K562 (cell line): ENCODE results near the gene LRRTM3. TPM values are rescaled to one million over a fixed set of nuclear protein-coding genes. Genes with fewer than 3 reads are reported as not detected.

ENCODE experiments used
- ATAC-seq: fragments of 200-7000 bp; cut with Tn5 transposase; 3 replicates; pipeline ENCODE4 v1.9.1; 2020; ENCODE audit warnings: moderate library complexity
- BruUV-seq: library from RNA; stranded (reverse); fragments of 400-500 nt; replicated peaks from 2 replicates; lab custom pipeline; 2021; lab: Mats Ljungman, UMichigan
- CTCF ChIA-PET: fragments of 300-600 bp; formaldehyde crosslinking; extraction: SDS; loops from one replicate; lab custom pipeline; 2021; ENCODE audit warnings: low intra/inter-chr PET ratio; lab: Yijun Ruan, JAX
- POLR2A ChIA-PET: fragments of 300-600, 350-650 bp; sonication (Branson Sonifier 250); formaldehyde crosslinking; extraction: SDS; loops from one replicate; lab custom pipeline; 2021; ENCODE audit warnings: antibody characterized with exemption, inconsistent platforms; lab: Yijun Ruan, JAX
- DNase-seq, 4 experiments: peaks; one replicate each; pipeline versions ENCODE4 v3.0.0 to v3.0.0-alpha.2; 2011 to 2018; ENCODE audit warnings: low spot score in 3 of 4, mixed read lengths in 3 of 4; ENCODE audit errors: extremely low read depth in 1 of 4
- FAIRE-seq: peaks from 2 replicates; lab custom pipeline; 2011; peaks lifted over from hg19 to GRCh38; lab: Jason Lieb, UNC
- H2AFZ ChIP-seq: 2 replicates; pipeline ENCODE4 v1.6.0; 2011; ENCODE audit warnings: low read depth, low read length, control low read depth, inconsistent platforms
- H3K27ac ChIP-seq: fragments of 200-600 bp; 3 replicates; pipeline ENCODE4 v1.8.0; 2011; ENCODE audit warnings: low read depth, mild to moderate bottlenecking, control low read depth, inconsistent platforms, low read length, moderate library complexity, mixed read lengths; ENCODE audit errors: extremely low read depth
- H3K27me3 ChIP-seq, 2 experiments: fragments of 300-600 bp in 1 of 2; 2 replicates in 1 of 2; 3 replicates in 1 of 2; pipeline versions ENCODE4 v1.6.0 to v1.8.0; 2011; ENCODE audit warnings: inconsistent platforms in 2 of 2, low read length in 2 of 2, mild to moderate bottlenecking in 1 of 2, mixed read lengths in 1 of 2, moderate library complexity in 1 of 2; ENCODE audit not compliant: control insufficient read depth in 2 of 2, insufficient read depth in 2 of 2
- H3K36me3 ChIP-seq: fragments of 300-600 bp; 3 replicates; pipeline ENCODE4 v1.8.0; 2011; ENCODE audit warnings: mild to moderate bottlenecking, low read length, inconsistent platforms; ENCODE audit not compliant: control insufficient read depth, insufficient read depth
- H3K4me1 ChIP-seq, 2 experiments: fragments of 200-600 bp in 1 of 2; replicated peaks in 1 of 2; 2 replicates in 1 of 2; 3 replicates in 1 of 2; pipeline versions ENCODE4 v1.5.1 to v1.8.0; 2011; ENCODE audit warnings: inconsistent platforms in 2 of 2, low read length in 2 of 2, mild to moderate bottlenecking in 1 of 2, mixed read lengths in 1 of 2, moderate library complexity in 1 of 2; ENCODE audit not compliant: control insufficient read depth in 2 of 2, insufficient read depth in 2 of 2
- H3K4me2 ChIP-seq: 2 replicates; pipeline ENCODE4 v1.6.1; 2011; ENCODE audit warnings: low read length, control low read depth, inconsistent platforms, mixed read lengths; ENCODE audit not compliant: insufficient read depth
- H3K4me3 ChIP-seq: fragments of 200-600 bp; sonication (generic), shearing (Covaris generic); 2 replicates; pipeline ENCODE4 v1.5.1; 2016; ENCODE audit warnings: control low read depth, inconsistent platforms
- H3K79me2 ChIP-seq: fragments of 200-600 bp; 3 replicates; pipeline ENCODE4 v1.8.0; 2011; ENCODE audit warnings: low read length, inconsistent platforms; ENCODE audit not compliant: control insufficient read depth, insufficient read depth
- H3K9ac ChIP-seq, 2 experiments: 2 replicates each; pipeline versions ENCODE4 v1.6.0 to v1.6.1; 2011; ENCODE audit warnings: low read depth in 2 of 2, low read length in 2 of 2, control low read depth in 1 of 2, inconsistent platforms in 1 of 2, mild to moderate bottlenecking in 1 of 2, mixed read lengths in 1 of 2; ENCODE audit not compliant: insufficient read depth in 1 of 2
- H3K9me1 ChIP-seq: one replicate; pipeline ENCODE4 v1.6.0; 2011; ENCODE audit warnings: inconsistent platforms, mild to moderate bottlenecking, low read length, moderate library complexity; ENCODE audit not compliant: control insufficient read depth, insufficient read depth
- H3K9me3 ChIP-seq: replicated peaks from 2 replicates; pipeline ENCODE4 v1.5.1; 2011; ENCODE audit warnings: low read depth, low read length, inconsistent platforms; ENCODE audit not compliant: control insufficient read depth, insufficient read depth
- H4K20me1 ChIP-seq: replicated peaks from 2 replicates; pipeline ENCODE4 v1.6.1; 2011; ENCODE audit warnings: low read length, inconsistent platforms, mixed read lengths; ENCODE audit not compliant: control insufficient read depth, insufficient read depth
- CAMTA2 ChIP-seq: fragments of 250-450 bp; sonication (Bioruptor Pico); conservative IDR thresholded peaks from 2 replicates; pipeline ENCODE4 v1.5.1; 2022
- DDX20 ChIP-seq: fragments of 450-650 bp; IDR thresholded peaks from 2 replicates; pipeline ENCODE4 v1.6.1; 2016; ENCODE audit warnings: missing genetic modification characterization, low read depth, mild to moderate bottlenecking, missing compliant biosample characterization, moderate library complexity
- HCFC1 ChIP-seq: IDR thresholded peaks from 2 replicates; pipeline ENCODE4 v1.6.1; 2012; ENCODE audit warnings: low read depth, low read length, improper control_type of control experiment
- MGA ChIP-seq: fragments of 450-650 bp; IDR thresholded peaks from 2 replicates; pipeline ENCODE4 v1.6.1; 2016; ENCODE audit warnings: mild to moderate bottlenecking, moderate library complexity
- NELFE ChIP-seq: IDR thresholded peaks from 2 replicates; pipeline ENCODE4 v1.6.1; 2011; ENCODE audit warnings: mild to moderate bottlenecking; ENCODE audit not compliant: insufficient read depth, insufficient read length
- SIN3A ChIP-seq, 2 experiments: fragments of 150-350 bp in 1 of 2; IDR thresholded peaks; 2 replicates each; pipeline ENCODE4 v1.6.1; 2011 to 2016; ENCODE audit warnings: borderline replicate concordance in 2 of 2, low read depth in 2 of 2, low read length in 2 of 2, mild to moderate bottlenecking in 2 of 2, moderate library complexity in 2 of 2; ENCODE audit not compliant: control insufficient read depth in 1 of 2
- SRSF3 ChIP-seq: fragments of 200-400 bp; formaldehyde crosslinking; IDR thresholded peaks from 2 replicates; pipeline ENCODE4 v1.6.1; 2016; ENCODE audit warnings: mild to moderate bottlenecking, low read length, moderate library complexity; ENCODE audit not compliant: insufficient read depth
- TEAD2 ChIP-seq: fragments of 450-650 bp; IDR thresholded peaks from 2 replicates; pipeline ENCODE4 v1.6.1; 2016; ENCODE audit warnings: missing genetic modification characterization, control low read depth, missing compliant biosample characterization
- TGIF2 ChIP-seq: sonication (generic); formaldehyde crosslinking; IDR thresholded peaks from 2 replicates; pipeline ENCODE4 v1.8.1; 2022; ENCODE audit warnings: mild to moderate bottlenecking, missing genetic modification reagents, moderate library complexity
- ZNF347 ChIP-seq: fragments of 450-650 bp; formaldehyde crosslinking; IDR thresholded peaks from 2 replicates; pipeline ENCODE4 v1.4.0; 2020; ENCODE audit warnings: low read depth, mild to moderate bottlenecking, moderate library complexity
- WGBS: fragments of 100-300 bp; shearing (Covaris generic); methylation state at CpG from one replicate; pipeline ENCODE4 v1.1.6; 2016; ENCODE audit warnings: low coverage, mixed read lengths; ENCODE audit not compliant: insufficient coverage; ENCODE audit errors: missing lambda C conversion rate; 5-methylcytosine and 5-hydroxymethylcytosine counted together
- in situ Hi-C: fragments of 300-500 bp; cut with MboI; formaldehyde crosslinking; loops from 4 replicates; pipeline ENCODE4 v1.15.0; 2018; ENCODE audit warnings: inconsistent platforms, mixed read lengths
- intact Hi-C: fragments of 100-400 bp; cut with micrococcal nuclease; formaldehyde crosslinking; loops from 2 replicates; pipeline ENCODE4 v1.14.2; 2022
- polyA plus RNA-seq, 8 experiments: library from polyadenylated mRNA; depleted of rRNA in 4 of 8; stranded (reverse) in 5 of 8; unstranded in 3 of 8; fragments of >200 nt; fragmentation: Nextera tagmentation in 2 of 8; fragmentation: Illumina TruSeq in 1 of 8; extraction: Ambion mirVana in 2 of 8; extraction: Trizol in 1 of 8; gene quantifications; 2 replicates each; pipeline versions ENCODE4 v1.2.1 to v1.2.3, GENCODE V29; 2011 to 2014; ENCODE audit warnings: inconsistent platforms in 1 of 8, missing spikeins in 1 of 8
- total RNA-seq, 7 experiments: library from RNA; depleted of rRNA in 6 of 7; stranded (reverse); fragments of >200 nt in 6 of 7; fragmentation: Illumina TruSeq in 2 of 7; extraction: Trizol in 2 of 7; gene quantifications; 2 replicates each; pipeline versions ENCODE4 v1.2.1 to v1.2.3, GENCODE V29; 2011 to 2021; ENCODE audit warnings: low replicate concordance in 1 of 7

LRRTM3 gene
- total and polyA plus RNA-seq, 9 of the 15 experiments (the other 6 are each of a cell fraction or from before 2014, with no cell fraction given) = not detected

GRCh38 chr10:67114945-67115344 lies 189.1 kb downstream of the LRRTM3 start:
- no peaks in the 10 kb centered on the region for H3K27me3 ChIP-seq
- FAIRE-seq = no peak
- ATAC-seq = no peak
- no peaks in the 10 kb centered on the region for H3K4me1 ChIP-seq
- WGBS = 0% methylated on average over 2 of the region's 2 CpGs
- no peaks in the 10 kb centered on the region for H3K36me3 ChIP-seq
- no peaks in the 10 kb centered on the region for H3K79me2 ChIP-seq
- BruUV-seq = no TSS peak
- in situ Hi-C loops (no loop called here), intact Hi-C loops (no loop called here)
- no peak overlapping the region for H2AFZ ChIP-seq
- no peaks in the 10 kb centered on the region for H4K20me1 ChIP-seq
- no peaks in the 10 kb centered on the region for H3K9me3 ChIP-seq
- POLR2A ChIA-PET = no interaction called here
- H3K4me2 ChIP-seq = no peak overlapping the region
- no peaks in the 10 kb centered on the region for H3K9me1 ChIP-seq
- DNase-seq = no peak
- H3K9ac ChIP-seq = no peak overlapping the region
- H3K27ac ChIP-seq = no peak overlapping the region
- CTCF ChIA-PET = no interaction called here
- no peak overlapping the region for H3K4me3 ChIP-seq
- TF ChIP-seq ZNF347 = no peak
- no peak for TF ChIP-seq DDX20 (tag)
- no peak for TF ChIP-seq TGIF2 (CRISPR knock-in tag)
- TF ChIP-seq SIN3A (IDR thresholded peaks at IDR 0.05; ENCODE audit: borderline replicate concordance in 2 of 2, control insufficient read depth in 1 of 2, low read depth in 2 of 2, low read length in 2 of 2) = no peak
- no peak for TF ChIP-seq MGA
- TF ChIP-seq SRSF3 = no peak
- no peak for TF ChIP-seq CAMTA2 (CRISPR knock-in tag)
- TF ChIP-seq TEAD2 (tag) = no peak
- TF ChIP-seq NELFE = no peak
- TF ChIP-seq HCFC1 = no peak
